ENCODE data around the gene STPG4. TPM values are rescaled to one million over a fixed set of nuclear protein-coding genes. Genes with fewer than 3 reads are reported as not detected.

STPG4 gene
- total RNA-seq, 1 donor: 2.2 TPM

GRCh38 chr2:47097563-47097962 is 57.5 kb downstream of the STPG4 start:
- no peak overlapping the region for H3K4me3 ChIP-seq (ENCODE audit: low read depth, low read length)
- TF ChIP-seq, protein P1, sequence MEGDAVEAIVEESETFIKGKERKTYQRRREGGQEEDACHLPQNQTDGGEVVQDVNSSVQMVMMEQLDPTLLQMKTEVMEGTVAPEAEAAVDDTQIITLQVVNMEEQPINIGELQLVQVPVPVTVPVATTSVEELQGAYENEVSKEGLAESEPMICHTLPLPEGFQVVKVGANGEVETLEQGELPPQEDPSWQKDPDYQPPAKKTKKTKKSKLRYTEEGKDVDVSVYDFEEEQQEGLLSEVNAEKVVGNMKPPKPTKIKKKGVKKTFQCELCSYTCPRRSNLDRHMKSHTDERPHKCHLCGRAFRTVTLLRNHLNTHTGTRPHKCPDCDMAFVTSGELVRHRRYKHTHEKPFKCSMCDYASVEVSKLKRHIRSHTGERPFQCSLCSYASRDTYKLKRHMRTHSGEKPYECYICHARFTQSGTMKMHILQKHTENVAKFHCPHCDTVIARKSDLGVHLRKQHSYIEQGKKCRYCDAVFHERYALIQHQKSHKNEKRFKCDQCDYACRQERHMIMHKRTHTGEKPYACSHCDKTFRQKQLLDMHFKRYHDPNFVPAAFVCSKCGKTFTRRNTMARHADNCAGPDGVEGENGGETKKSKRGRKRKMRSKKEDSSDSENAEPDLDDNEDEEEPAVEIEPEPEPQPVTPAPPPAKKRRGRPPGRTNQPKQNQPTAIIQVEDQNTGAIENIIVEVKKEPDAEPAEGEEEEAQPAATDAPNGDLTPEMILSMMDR (IDR thresholded peaks at IDR 0.05; ENCODE audit: insufficient read depth, low read depth, low read length): no peak
- DNase-seq (ENCODE audit: low read depth): no peak

GRCh38 chr2:47096451-47096850 is 58.7 kb downstream of the STPG4 start:
- TF ChIP-seq, protein P1 (IDR thresholded peaks at IDR 0.05; ENCODE audit: insufficient read depth, low read depth, low read length): no peak
- H3K4me3 ChIP-seq (ENCODE audit: low read depth, low read length): no peak overlapping the region
- no peak for DNase-seq (ENCODE audit: low read depth)

GRCh38 chr2:47095349-47096020 is 59.6 kb downstream of the STPG4 start:
- no peak overlapping the region for H3K4me3 ChIP-seq (ENCODE audit: low read depth, low read length)
- TF ChIP-seq, protein P1 (IDR thresholded peaks at IDR 0.05; ENCODE audit: insufficient read depth, low read depth, low read length): no peak
- no peak for DNase-seq (ENCODE audit: low read depth)

GRCh38 chr2:47094511-47095142 is 60.5 kb downstream of the STPG4 start:
- no peak overlapping the region for H3K4me3 ChIP-seq (ENCODE audit: low read depth, low read length)
- TF ChIP-seq, protein P1 (IDR thresholded peaks at IDR 0.05; ENCODE audit: insufficient read depth, low read depth, low read length): no peak
- DNase-seq (ENCODE audit: low read depth): peak; percentile 53

- peak; percentile 39 for DNase-seq (ENCODE audit: low read depth)
- no peak overlapping the region for H3K4me3 ChIP-seq (ENCODE audit: low read depth, low read length)
- TF ChIP-seq, protein P1 (IDR thresholded peaks at IDR 0.05; ENCODE audit: insufficient read depth, low read depth, low read length): no peak
Observed at GRCh38 chr2:47093626-47094025, 61.5 kb downstream of the STPG4 start.

GRCh38 chr2:47092465-47092864 is 62.6 kb downstream of the STPG4 start:
- TF ChIP-seq, protein P1 (IDR thresholded peaks at IDR 0.05; ENCODE audit: insufficient read depth, low read depth, low read length): no peak
- no peak overlapping the region for H3K4me3 ChIP-seq (ENCODE audit: low read depth, low read length)
- no peak for DNase-seq (ENCODE audit: low read depth)

All from fibroblast of villous mesenchyme (primary cell).